HG03159 (cell line): ENCODE measurements around the gene LAMP2.

Experiments used
- ATAC-seq: cut with Tn5 transposase; IDR thresholded peaks from one replicate; pipeline ENCODE4 v1.9.1; 2021; ENCODE audit warnings: mild to moderate bottlenecking, moderate library complexity; ENCODE audit not compliant: unreplicated experiment

The LAMP2 gene

DNA sequence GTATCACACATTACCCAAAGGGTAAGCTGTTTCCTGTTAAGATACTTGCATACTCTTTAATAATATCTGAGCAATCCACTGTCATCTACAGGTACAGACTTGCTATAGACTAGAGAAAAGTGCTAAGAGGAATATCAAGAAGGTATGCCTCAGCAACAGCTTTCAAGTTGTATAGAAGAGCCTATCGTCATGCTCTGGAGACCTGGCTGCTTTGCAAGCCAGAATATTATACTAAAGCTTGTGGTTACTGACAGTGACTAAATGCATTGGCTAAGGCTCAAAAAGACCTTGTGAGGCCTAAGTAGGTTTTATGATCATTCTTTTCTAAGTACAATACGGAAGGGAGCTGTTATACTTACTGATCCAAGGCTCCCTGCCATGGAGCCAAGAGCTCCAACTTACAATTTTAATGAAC, 11.3 kb downstream of the LAMP2 start:
- peak; percentile 86 for ATAC-seq

DNA sequence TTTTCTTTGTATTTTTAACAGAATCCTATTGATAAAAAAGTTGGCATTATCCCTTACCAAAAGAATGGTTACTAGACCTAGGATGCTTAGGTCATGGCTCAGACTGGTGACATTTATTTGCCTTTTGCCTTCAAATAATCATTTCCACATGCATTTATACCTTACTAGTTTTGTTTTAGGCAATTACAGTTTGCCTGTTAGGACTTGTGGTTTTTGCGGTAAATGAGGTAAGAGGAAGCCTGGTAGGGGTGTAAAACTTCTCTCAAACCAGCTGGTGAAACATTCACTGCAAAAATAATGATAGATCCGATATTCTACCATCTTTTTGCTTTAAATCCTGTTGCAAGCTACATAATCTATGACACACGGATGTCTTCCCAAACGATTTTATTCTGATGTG, 12.1 kb downstream of the LAMP2 start:
- ATAC-seq = no peak

DNA sequence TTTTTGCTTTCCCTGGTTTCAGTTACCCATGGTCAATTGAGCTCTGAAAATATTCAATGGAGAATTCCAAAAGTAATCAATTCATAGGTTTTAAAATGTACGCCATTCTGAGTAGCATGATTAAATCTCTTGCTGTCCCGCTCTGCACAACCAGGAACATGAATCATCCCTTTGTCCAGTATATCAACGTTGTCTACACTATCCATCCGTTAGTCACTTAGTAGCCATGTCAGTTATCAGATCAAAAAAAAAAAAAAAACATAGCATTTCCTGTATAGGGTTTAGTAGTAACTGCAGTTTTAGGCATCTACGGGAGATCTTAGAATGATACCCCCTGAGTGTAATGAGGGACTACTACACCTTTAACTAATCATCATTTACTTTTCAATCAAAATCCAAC, 15.1 kb downstream of the LAMP2 start:
- no peak for ATAC-seq

DNA sequence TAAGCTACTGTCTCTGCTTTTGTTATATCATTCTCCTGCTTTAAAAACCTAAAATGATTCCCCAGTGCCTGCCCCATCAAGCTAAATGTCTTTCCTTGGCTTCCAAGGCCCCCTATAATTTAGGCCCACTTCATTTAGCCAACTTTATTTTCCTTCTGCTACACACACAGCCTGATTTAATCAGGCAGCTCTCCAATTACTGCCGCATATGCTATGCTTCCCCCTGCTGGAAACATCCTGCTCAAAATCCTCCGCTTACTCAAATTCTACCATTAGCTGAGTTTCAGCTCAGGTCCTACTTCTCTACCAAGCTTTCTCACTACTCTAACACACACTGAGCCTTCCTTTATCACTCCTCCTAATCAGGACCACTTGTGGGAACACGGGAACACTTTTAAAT, 17.0 kb downstream of the LAMP2 start:
- ATAC-seq = no peak

DNA sequence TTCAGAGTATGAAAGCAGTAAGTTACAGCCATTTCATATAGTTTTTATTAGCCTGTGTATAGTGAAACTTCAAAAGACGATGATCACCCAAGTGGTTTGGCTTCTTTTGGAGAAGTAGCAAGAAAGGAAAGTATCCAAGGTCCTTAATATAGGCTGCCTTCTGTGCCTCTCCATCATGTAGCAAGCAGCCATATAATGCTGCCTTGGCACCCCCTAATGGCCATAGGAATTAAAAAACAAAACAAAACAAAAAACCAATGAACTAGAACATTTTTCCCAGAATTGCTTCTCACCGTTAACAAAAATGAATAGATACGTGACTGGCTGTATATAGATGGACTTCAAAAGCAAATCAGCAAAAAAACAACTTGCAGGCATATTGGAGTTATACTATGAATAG, 18.9 kb downstream of the LAMP2 start:
- ATAC-seq = no peak

DNA sequence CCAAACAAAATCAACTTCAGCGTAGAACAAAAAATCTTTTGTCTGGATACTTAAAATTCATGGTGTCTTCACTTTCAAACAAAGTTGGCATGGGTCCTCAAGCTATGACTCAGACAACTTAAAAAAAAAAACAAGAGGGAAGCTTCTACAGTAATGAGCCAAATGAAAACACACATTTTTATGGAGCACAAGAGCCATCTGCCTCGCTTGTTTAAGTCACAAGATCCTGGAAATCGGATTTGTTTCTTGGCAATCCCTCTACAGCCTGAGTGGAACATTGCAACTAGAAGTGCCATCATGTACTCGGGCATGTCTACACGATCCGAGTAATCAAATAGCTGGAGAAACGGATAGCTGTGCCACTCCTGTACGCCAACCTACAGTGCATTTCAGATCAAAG, 22.6 kb downstream of the LAMP2 start:
- ATAC-seq = no peak

DNA sequence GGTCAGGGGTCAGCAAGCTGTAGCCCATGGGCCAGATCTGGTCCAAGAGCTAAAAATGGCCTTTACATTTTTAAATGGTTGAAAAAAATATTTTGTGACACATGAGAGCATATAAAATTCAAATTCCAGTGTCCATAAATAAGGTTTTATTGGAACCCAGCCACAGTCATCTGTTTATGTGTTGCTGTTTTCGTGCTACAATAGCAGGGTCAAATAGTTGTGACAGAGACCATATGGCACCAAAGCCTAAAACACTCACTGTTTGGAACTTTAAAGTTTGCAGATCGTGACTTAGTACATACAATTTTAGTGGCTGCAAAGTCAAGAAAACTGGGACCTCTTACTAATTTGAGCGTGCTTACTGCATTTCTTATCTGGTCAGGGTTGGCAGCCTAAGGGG, 29.2 kb downstream of the LAMP2 start:
- ATAC-seq = no peak

DNA sequence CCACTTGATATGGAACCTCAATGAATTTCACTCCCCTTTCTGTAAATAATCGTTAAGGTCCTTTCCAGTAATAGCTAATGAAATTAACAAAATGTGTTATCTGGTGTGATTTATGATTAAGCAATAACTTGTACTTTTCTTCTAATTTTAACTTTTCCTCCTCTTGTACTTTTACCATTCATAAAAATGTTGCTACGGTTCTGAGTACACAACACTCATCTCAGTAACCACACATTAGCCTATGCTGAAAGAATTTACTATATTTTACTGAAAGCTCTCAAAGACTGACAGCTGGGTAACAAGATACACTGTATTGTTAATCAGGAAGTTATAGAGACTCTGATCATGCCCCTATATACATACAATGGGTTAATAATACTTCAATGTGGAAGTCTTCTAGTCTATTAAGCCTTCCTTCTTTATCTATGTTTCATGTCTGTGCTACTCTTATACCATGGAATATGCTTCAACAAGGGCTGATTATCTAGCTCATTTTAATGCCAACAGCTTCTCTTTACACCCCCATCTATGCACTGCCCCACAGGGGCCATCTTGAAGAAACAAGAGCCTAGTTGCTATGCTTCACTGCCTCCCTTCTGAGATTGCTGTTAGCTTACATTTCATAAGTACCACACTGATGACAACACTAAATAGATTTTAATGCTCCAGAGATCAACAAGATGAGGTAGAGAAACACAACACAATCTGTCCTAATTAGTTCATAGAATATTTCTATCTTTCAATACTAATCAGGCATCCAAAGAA, 39.1 kb downstream of the LAMP2 start:
- ATAC-seq = peak; percentile 75

DNA sequence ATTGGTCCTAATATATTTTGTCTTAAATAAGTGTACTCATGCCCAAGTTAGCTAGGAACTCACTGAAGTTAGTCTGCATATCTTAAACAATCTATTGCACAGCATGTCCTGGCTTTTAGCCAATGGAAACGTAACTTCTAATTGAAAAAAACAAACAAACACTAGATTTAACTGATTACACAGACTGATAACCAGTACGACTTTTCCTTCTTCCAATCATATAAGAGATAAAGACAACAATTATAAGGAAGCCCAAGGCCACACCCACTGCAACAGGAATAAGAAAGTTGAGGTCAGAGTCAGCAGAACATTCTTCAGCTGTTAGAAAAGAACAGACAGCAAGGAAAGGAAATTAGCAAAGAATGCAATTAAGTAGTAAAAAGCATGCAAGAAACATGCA, 40.8 kb downstream of the LAMP2 start:
- ATAC-seq = no peak

DNA sequence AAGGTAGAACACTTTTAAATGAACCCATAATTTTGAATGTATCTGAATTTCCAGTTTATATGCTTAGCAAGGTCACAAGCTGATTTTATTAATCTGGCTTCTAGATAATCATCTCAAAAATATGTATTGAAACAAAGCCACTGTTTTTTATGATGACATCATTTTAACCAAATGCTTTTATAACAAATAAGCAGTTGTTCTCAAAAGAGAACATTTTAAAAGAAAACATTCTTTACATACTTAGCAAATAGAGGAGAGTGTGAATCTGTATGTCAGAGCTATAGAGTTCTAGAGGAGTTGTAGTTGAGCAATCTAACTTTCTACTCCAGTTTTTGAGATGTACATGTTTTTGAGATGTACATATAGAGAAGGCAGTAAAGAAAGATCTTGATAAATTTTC, 42.5 kb downstream of the LAMP2 start:
- no peak for ATAC-seq

DNA sequence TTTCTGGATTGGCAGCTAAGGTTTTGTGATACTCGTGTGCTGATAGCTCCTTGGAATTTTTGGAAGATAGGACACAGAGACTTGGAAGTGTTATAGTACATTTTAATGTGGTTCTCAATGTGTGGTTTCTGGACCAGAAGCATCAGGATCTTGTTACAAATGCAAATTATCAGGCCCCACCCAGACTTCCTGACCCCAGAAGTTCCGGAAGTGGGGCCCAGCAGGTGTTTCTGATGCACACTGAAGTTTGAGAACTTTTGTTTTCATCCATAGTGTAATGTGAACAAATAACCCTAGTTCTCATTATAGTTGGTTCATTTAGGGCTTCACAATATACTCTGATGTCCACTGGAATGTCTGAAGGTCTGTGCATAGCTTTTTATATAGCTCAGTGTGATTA, 49.6 kb downstream of the LAMP2 start:
- peak; percentile 58 for ATAC-seq

DNA sequence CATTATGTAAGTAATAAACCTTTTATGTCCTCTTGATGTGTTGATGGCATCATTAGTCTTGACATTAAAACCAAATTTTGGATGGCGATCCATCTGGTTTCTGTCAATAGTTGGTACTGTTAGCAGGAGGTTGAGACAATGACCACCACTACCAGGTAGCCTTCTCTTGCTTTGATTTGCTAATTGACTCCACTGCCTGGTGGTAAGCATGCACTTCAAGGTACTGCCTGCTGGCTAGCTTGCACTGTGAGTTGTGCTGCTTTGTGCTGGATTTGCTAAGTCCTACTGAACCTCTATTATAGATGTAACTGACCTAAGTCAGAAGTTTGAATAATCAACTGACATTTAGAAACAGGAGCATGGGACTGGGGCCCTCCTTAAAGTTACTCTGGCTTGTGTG, 60.9 kb downstream of the LAMP2 start:
- ATAC-seq = no peak

DNA sequence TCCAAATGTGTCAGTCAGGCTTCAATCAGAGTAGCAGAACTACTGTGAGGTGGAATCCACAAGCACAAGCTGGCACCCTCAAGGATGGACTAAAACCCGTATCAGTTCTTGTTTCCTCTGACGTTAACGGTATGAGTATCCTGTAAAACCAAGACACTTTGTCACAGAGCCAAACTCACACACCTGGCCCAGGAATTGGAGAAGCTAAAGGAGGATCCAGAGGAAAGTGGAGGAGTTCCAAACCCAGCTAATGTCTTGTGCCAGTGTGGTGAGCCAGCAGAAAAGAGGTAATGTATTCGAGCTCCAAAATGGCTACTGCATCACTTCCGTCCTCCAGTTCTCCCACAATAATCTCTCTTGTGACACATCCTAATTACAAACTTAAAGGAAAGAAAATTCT, 62.5 kb downstream of the LAMP2 start:
- no peak for ATAC-seq

DNA sequence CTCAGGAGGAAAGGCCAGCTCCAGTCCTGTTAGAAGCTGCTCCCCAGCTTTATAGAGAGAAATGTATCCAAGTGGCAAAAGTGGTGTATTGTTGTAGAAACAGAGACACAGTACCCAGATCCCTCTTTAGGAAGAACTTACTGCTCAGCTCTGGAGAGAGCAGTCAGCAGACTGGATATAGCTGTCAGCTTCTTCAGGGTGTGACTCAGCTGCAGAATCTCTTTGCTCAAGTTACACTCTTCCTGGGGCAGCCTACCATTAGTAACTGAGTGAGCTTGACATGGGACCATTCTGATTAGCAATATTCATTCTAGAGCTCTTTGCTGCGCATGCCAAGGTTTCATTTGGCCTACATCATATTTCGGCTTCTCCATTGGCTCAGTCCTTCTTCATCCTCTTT, 66.7 kb downstream of the LAMP2 start:
- no peak for ATAC-seq

DNA sequence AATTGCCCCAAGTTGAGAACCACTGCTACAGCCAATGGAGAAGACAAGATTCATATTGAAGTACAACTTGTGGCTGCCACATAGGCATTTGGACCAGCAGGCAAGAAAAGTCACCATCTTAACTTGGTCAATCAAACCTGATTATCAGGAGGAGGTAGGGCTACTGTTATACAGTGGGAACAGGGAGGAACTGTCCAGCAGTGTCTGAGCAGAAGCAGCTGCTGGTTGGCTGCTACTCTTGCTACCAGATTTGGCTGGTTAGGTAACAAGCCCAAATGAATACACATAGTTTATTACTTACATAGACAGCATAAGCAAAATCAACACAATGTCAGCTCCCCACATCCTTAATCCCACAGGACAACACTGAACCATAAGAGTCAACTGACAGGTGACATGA, 67.8 kb downstream of the LAMP2 start:
- ATAC-seq = no peak

DNA sequence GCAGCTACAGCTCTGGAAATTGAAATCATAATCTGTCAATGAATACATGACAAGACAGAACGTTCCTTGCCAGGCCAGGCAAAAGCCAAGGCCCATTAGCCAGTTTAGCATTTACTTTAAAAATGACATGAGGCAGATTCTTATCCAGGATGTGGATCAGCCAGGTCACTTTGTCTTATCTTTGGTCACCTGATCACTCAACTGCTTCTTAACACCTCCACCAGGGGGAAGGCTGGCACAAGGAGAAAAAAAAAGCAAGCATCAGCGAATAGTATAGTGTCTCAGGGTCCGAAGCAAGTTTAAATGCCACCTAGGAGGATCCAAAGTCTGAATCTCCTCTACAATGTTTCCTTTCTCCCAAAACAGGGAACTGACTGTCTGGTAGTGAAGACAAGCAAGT, 88.4 kb downstream of the LAMP2 start:
- ATAC-seq = peak; percentile 82

DNA sequence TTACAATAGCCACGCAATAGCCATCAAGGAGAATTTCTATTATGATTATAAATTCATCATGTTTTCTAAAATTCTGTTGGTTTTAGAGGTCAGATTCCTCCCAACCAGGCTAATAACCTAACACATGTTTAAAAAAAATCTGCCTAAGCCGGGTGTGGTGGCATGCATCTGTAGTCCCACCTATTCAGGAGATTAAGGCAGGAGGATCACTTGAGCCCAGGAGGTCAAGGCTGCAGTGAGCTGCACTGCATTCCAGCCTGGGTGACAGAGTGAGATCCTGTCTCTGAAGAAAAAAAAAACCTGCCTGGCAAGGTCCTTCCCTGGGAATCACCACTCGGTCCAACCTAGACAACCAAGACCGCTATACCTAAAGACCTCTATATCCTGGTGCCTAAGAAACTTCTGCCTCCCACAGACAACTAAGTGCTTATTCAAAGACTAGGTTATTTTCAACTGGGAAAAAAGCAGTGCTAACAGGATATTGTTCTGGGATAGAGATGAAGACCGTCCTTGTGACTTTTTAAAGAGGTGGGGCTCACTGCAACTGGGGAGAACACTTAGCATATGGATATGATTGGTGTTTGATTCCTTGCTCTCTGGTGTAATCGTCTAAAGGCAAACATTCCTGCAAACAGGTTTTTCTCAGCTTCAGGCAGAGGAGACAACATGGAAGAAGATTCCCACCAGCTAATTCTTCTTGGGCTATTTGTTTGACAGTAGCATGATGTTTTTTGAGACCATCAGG, 89.0 kb downstream of the LAMP2 start:
- ATAC-seq = no peak

DNA sequence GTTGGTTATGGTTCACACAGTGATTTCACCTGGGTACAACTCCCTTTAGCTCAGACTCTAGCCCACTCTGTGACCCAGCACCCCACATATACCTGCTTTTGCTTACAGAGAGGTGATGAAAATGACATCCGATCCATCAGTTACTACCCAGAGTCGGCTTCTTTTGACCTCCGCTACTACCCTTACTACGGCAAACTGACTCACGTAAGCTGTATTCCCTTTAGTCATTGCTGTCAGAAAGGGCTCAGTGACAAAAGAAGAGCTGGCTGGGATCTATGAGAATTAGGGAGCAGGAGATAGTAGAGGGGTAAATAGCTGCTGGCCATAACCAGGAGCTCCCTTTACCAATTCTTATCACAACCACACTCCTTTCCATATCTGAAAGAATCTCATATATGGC, 90.5 kb downstream of the LAMP2 start:
- no peak for ATAC-seq
